SK-N-SH treated with all-trans-retinoic acid at 6 μM for 48 hours (cell line): Measurements from ENCODE around the gene NLGN2.

Source experiments
- GLIS3 ChIP-seq: fragments of 250-450 bp; sonication (Bioruptor Pico); IDR thresholded peaks from 2 replicates; pipeline ENCODE4 v1.5.0; 2020; ENCODE audit warnings: mild to moderate bottlenecking, moderate library complexity
- RARB ChIP-seq: fragments of 250-450 bp; sonication (Bioruptor Pico); IDR thresholded peaks from 2 replicates; pipeline ENCODE4 v1.8.0; 2021; ENCODE audit warnings: mild to moderate bottlenecking, moderate library complexity
- TSHZ2 ChIP-seq: fragments of 250-450 bp; sonication (Bioruptor Pico); IDR thresholded peaks from 2 replicates; pipeline ENCODE4 v1.5.0; 2020; ENCODE audit warnings: mild to moderate bottlenecking, moderate library complexity
- TF ChIP-seq, protein P1 (sequence below): fragments of 250-450 bp; sonication (Bioruptor Pico); IDR thresholded peaks from 2 replicates; pipeline ENCODE4 v1.8.0; 2020; ENCODE audit warnings: mild to moderate bottlenecking, moderate library complexity, borderline replicate concordance
- TF ChIP-seq, protein P2 (sequence below): fragments of 250-450 bp; sonication (Bioruptor Pico); IDR thresholded peaks from 2 replicates; pipeline ENCODE4 v1.5.1; 2020; ENCODE audit warnings: low read depth, mild to moderate bottlenecking, moderate library complexity

DNA sequence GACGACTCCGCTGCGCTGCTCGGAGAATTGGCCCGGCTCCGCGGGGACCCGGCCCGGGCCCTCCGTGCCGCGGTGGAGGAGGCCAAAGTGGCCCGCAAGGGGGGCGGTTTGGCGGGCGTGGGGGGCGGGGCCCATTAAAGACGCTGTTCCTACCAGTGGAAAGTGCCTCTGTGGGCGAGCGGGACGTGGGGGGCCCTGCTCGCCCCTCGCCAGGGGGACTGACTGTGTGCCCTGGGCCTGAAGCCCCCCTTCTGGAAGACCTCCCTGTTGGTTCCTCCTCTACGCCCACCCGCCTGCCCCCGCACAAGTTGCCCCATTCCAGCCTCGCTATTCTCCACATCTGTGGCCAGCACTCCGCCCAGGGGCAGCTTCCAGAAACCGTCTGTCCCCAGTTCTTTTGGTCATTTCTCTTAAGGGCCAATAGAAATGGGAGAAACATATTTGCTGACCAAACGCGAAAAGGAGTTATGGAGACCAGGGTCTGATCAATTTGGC lies 29.8 kb downstream of the NLGN2 start:
- TF ChIP-seq TSHZ2 (CRISPR knock-in tag) (no peak), GLIS3 (CRISPR knock-in tag) (no peak), RARB (CRISPR knock-in tag) (no peak)
- TF ChIP-seq, protein P1, sequence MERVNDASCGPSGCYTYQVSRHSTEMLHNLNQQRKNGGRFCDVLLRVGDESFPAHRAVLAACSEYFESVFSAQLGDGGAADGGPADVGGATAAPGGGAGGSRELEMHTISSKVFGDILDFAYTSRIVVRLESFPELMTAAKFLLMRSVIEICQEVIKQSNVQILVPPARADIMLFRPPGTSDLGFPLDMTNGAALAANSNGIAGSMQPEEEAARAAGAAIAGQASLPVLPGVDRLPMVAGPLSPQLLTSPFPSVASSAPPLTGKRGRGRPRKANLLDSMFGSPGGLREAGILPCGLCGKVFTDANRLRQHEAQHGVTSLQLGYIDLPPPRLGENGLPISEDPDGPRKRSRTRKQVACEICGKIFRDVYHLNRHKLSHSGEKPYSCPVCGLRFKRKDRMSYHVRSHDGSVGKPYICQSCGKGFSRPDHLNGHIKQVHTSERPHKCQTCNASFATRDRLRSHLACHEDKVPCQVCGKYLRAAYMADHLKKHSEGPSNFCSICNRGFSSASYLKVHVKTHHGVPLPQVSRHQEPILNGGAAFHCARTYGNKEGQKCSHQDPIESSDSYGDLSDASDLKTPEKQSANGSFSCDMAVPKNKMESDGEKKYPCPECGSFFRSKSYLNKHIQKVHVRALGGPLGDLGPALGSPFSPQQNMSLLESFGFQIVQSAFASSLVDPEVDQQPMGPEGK (CRISPR knock-in tag) = no peak
- TF ChIP-seq, protein P2, sequence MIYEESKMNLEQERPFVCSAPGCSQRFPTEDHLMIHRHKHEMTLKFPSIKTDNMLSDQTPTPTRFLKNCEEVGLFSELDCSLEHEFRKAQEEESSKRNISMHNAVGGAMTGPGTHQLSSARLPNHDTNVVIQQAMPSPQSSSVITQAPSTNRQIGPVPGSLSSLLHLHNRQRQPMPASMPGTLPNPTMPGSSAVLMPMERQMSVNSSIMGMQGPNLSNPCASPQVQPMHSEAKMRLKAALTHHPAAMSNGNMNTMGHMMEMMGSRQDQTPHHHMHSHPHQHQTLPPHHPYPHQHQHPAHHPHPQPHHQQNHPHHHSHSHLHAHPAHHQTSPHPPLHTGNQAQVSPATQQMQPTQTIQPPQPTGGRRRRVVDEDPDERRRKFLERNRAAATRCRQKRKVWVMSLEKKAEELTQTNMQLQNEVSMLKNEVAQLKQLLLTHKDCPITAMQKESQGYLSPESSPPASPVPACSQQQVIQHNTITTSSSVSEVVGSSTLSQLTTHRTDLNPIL (CRISPR knock-in tag) = no peak
